ENCODE measurements around the gene UNC5C. TPM values are rescaled to one million over a fixed set of nuclear protein-coding genes. Genes with fewer than 3 reads are reported as not detected.

Gene UNC5C
- total and polyA plus RNA-seq, 10 of the 15 experiments (the other 5 are each of a cell fraction or from before 2014, with no cell fraction given) = 0.02 to 2.0 (median 0.15) TPM; not detected in 1

DNA sequence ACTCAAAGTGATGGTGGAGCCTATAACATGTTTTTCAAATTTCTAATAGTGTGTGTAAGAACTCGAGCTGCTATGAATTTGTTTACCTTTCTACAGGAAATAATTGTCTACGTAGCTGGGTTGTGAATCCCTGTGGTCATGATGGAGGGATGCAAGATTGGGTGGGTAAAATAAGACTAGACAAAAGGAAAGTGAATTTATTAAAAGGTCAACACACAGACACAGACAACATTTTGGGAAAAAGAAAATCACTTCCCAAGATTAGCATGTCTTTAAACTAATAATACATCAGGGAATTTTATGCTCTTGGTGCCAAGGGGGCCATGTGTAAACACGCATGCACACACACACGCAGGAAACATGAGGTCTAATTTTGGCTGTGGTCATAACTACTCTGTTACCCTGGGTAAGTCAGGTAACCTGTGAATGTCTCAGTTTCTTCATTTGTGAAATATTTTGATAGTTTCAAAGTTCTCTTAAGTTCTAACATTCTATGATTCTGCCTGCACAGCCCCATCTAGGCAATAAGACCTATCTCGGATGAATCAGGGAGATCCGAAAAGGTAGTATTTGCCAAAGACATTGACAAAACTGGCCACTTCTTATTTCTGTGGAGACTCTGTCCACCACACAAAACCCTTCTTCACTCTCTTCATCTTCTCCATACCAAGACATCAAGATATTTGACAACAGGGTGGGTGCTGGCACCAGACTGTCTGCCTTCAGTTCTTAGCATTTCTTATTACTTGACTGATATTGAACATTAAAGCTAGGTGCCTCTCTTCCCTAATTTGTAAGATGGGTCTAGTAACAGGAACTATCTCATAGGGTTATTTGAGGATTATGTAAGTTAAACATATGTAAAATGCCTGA is 1.6 kb upstream of the UNC5C start:
- H2AFZ ChIP-seq (ENCODE audit: control insufficient read depth, low read depth, low read length) = no peak overlapping the region
- FAIRE-seq (no peak), DNase-seq (ENCODE audit: low read depth, low spot score) (no peak), ATAC-seq (peak; percentile 3; the same call in 1 of the 3 replicates)
- H3K27me3 ChIP-seq (replicated peaks in 1 of 2; ENCODE audit: control insufficient read depth in 2 of 2, insufficient read depth in 2 of 2, low read length in 1 of 2) = peaks cover 0 to 17% of the 10 kb centered on the region in 2 experiments; a peak in 2 of 4 replicates
- RAD21 ChIA-PET (ENCODE audit: unreplicated experiment) = interaction anchor here (1.1 to 3.6 kb wide), 3 partner anchors 21 to 50 kb away, joined by 3 to 25 read pairs (median 6); no protein-coding TSS in a partner anchor
- SMC1A ChIA-PET (ENCODE audit: uncharacterized antibody, unreplicated experiment) = interaction anchor here (0.7 to 1.4 kb wide), 4 partner anchors 8 to 147 kb away, joined by 3 to 6 read pairs (median 4); no protein-coding TSS in a partner anchor
- peak overlapping the region; percentile 46; the same call in 1 of the 2 replicates for H3K4me3 ChIP-seq
- WGBS (ENCODE audit: insufficient coverage, insufficient replicate concordance, low lambda C conversion rate, missing lambda C conversion rate) = 30% methylated on average over 6 of the region's 6 CpGs
- no peaks in the 10 kb centered on the region for H3K79me2 ChIP-seq (ENCODE audit: control insufficient read depth, insufficient read depth, low read length)
- no peak overlapping the region for H3K27ac ChIP-seq (ENCODE audit: control insufficient read depth, insufficient read depth)
- H4K20me1 ChIP-seq (ENCODE audit: control insufficient read depth, insufficient read depth) = no peaks in the 10 kb centered on the region; the same call in 1 of the 2 replicates
- BruUV-seq (replicated peaks) = TSS peak; percentile 84
- intact Hi-C loops (cut with micrococcal nuclease; ENCODE audit: unreplicated experiment) (loop anchor here (2.0 kb wide), 1 partner anchor 50 kb away; no protein-coding TSS in a partner anchor), in situ Hi-C loops (cut with MboI) (no loop called here)
- H3K4me2 ChIP-seq (ENCODE audit: control insufficient read depth, insufficient read depth) = peak overlapping the region; percentile 38; the same call in 1 of the 2 replicates
- CTCF ChIA-PET = interaction anchor here (2.1 kb wide), 1 partner anchor 40 kb away, joined by 10 read pairs; no protein-coding TSS in a partner anchor
- no peaks in the 10 kb centered on the region for H3K9me3 ChIP-seq (replicated peaks; ENCODE audit: control insufficient read depth, insufficient read depth, low read length)
- 0 out of 4 replicates have a peak, but pooled peaks of 1 of the 2 experiments have one; percentile 1 for TF ChIP-seq BHLHE40 (IDR thresholded peaks at IDR 0.05; ENCODE audit: borderline replicate concordance in 1 of 2, low read depth in 2 of 2, low read length in 1 of 2)
- TF ChIP-seq SIX5 (IDR thresholded peaks at IDR 0.05; ENCODE audit: low read depth, low read length, severe bottlenecking) = no peak
- no peak for TF ChIP-seq BMI1 (IDR thresholded peaks at IDR 0.05; ENCODE audit: borderline replicate concordance)
- TF ChIP-seq, protein P1, sequence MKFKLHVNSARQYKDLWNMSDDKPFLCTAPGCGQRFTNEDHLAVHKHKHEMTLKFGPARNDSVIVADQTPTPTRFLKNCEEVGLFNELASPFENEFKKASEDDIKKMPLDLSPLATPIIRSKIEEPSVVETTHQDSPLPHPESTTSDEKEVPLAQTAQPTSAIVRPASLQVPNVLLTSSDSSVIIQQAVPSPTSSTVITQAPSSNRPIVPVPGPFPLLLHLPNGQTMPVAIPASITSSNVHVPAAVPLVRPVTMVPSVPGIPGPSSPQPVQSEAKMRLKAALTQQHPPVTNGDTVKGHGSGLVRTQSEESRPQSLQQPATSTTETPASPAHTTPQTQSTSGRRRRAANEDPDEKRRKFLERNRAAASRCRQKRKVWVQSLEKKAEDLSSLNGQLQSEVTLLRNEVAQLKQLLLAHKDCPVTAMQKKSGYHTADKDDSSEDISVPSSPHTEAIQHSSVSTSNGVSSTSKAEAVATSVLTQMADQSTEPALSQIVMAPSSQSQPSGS (IDR thresholded peaks at IDR 0.05; ENCODE audit: low read length) = no peak
- no peak for TF ChIP-seq SRF (IDR thresholded peaks at IDR 0.05; ENCODE audit: low read depth in 2 of 2, low read length in 2 of 2)
- no peak for TF ChIP-seq PML (IDR thresholded peaks at IDR 0.05; ENCODE audit: low read length)
- no peak for TF ChIP-seq BRCA1 (IDR thresholded peaks at IDR 0.05; ENCODE audit: low read depth, low read length)
- TF ChIP-seq IKZF2 (IDR thresholded peaks at IDR 0.05) = no peak
- 0 out of 2 replicates have a peak, but pooled peaks have one; percentile 3 for TF ChIP-seq TBL1XR1 (IDR thresholded peaks at IDR 0.05; ENCODE audit: low read depth, low read length)
- TF ChIP-seq SMAD5 (IDR thresholded peaks at IDR 0.05; ENCODE audit: low read depth) = no peak
- no peak overlapping the region for H3K9ac ChIP-seq (ENCODE audit: control insufficient read depth, insufficient read depth, low read length)
- POLR2A ChIA-PET = interaction anchor here (1.1 kb wide), 1 partner anchor 27 kb away, joined by 3 read pairs; no protein-coding TSS in a partner anchor
- H3K36me3 ChIP-seq (ENCODE audit: control insufficient read depth in 2 of 2, insufficient read depth in 2 of 2, low read length in 1 of 2) = no peaks in the 10 kb centered on the region
- no peaks in the 10 kb centered on the region for H3K4me1 ChIP-seq (ENCODE audit: control insufficient read depth, insufficient read depth, low read length)

All from GM12878 (cell line).